Stimulated activated CD4-positive, alpha-beta T cell treated with anti-CD3 and anti-CD28 coated beads, Interleukin-2, amount 100 ng/mL, for 4 hours (primary cell): Measurements from ENCODE around the gene ACY1.

Experiments used
- DNase-seq: peaks from one replicate; pipeline ENCODE4 v3.0.0-alpha.2; 2020; ENCODE audit warnings: low read depth

ACY1 gene

GRCh38 chr3:51945926-51946705 lies 37.2 kb upstream of the ACY1 start:
- DNase-seq: no peak

GRCh38 chr3:51946796-51947195 lies 36.5 kb upstream of the ACY1 start:
- no peak for DNase-seq

GRCh38 chr3:51947215-51947900 lies 36.0 kb upstream of the ACY1 start:
- no peak for DNase-seq

- no peak for DNase-seq
Measured at GRCh38 chr3:51948016-51948580, 35.2 kb upstream of the ACY1 start.

GRCh38 chr3:51949121-51949520 lies 34.2 kb upstream of the ACY1 start:
- no peak for DNase-seq

- DNase-seq: no peak
Measured at GRCh38 chr3:51950899-51951298, 32.4 kb upstream of the ACY1 start.

GRCh38 chr3:51953445-51953844 lies 29.9 kb upstream of the ACY1 start:
- no peak for DNase-seq

- no peak for DNase-seq
Measured at GRCh38 chr3:51954105-51954504, 29.2 kb upstream of the ACY1 start.

- DNase-seq: no peak
Measured at GRCh38 chr3:51954713-51955112, 28.6 kb upstream of the ACY1 start.

GRCh38 chr3:51955175-51955892 lies 28.0 kb upstream of the ACY1 start, which contains the start of gene GPR62:
GPR62 (plus strand) TSS chr3:51955381; CDS start chr3:51955653, 272 bp downstream.
- no peak for DNase-seq

GRCh38 chr3:51955893-51956770 lies 27.2 kb upstream of the ACY1 start:
- DNase-seq: no peak

- DNase-seq: no peak
Measured at GRCh38 chr3:51957520-51958205, 25.7 kb upstream of the ACY1 start.

- no peak for DNase-seq
Measured at GRCh38 chr3:51958603-51959521, 24.5 kb upstream of the ACY1 start.

GRCh38 chr3:51959651-51960050 lies 23.7 kb upstream of the ACY1 start:
- DNase-seq: no peak

- DNase-seq: no peak
Measured at GRCh38 chr3:51960386-51960785, 22.9 kb upstream of the ACY1 start.

- no peak for DNase-seq
Measured at GRCh38 chr3:51961011-51961410, 22.3 kb upstream of the ACY1 start.

- DNase-seq: no peak
Measured at GRCh38 chr3:51961602-51962569, 21.4 kb upstream of the ACY1 start.

GRCh38 chr3:51962854-51963530 lies 20.3 kb upstream of the ACY1 start:
- no peak for DNase-seq
